K562 (cell line): ENCODE data around the gene FOXP3. TPM values are rescaled to one million over a fixed set of nuclear protein-coding genes. Genes with fewer than 3 reads are reported as not detected.
A peak's percentile ranks its signal among the peaks of the same experiment; 100 is the strongest.

Experiments used
- ATAC-seq: fragments of 200-7000 bp; cut with Tn5 transposase; 3 replicates; pipeline ENCODE4 v1.9.1; 2020; ENCODE audit warnings: moderate library complexity
- BruUV-seq: library from RNA; stranded (reverse); fragments of 400-500 nt; replicated peaks from 2 replicates; lab custom pipeline; 2021; lab: Mats Ljungman, UMichigan
- CTCF ChIA-PET: fragments of 300-600 bp; formaldehyde crosslinking; extraction: SDS; loops from one replicate; lab custom pipeline; 2021; ENCODE audit warnings: low intra/inter-chr PET ratio; lab: Yijun Ruan, JAX
- POLR2A ChIA-PET: fragments of 300-600, 350-650 bp; sonication (Branson Sonifier 250); formaldehyde crosslinking; extraction: SDS; loops from one replicate; lab custom pipeline; 2021; ENCODE audit warnings: antibody characterized with exemption, inconsistent platforms; lab: Yijun Ruan, JAX
- DNase-seq, 4 experiments: peaks; one replicate each; pipeline versions ENCODE4 v3.0.0 to v3.0.0-alpha.2; 2011 to 2018; ENCODE audit warnings: low spot score in 3 of 4, mixed read lengths in 3 of 4; ENCODE audit errors: extremely low read depth in 1 of 4
- FAIRE-seq: peaks from 2 replicates; lab custom pipeline; 2011; peaks lifted over from hg19 to GRCh38; lab: Jason Lieb, UNC
- H2AFZ ChIP-seq: 2 replicates; pipeline ENCODE4 v1.6.0; 2011; ENCODE audit warnings: low read depth, low read length, control low read depth, inconsistent platforms
- H3K27ac ChIP-seq: fragments of 200-600 bp; 3 replicates; pipeline ENCODE4 v1.8.0; 2011; ENCODE audit warnings: low read depth, mild to moderate bottlenecking, control low read depth, inconsistent platforms, low read length, moderate library complexity, mixed read lengths; ENCODE audit errors: extremely low read depth
- H3K27me3 ChIP-seq, 2 experiments: fragments of 300-600 bp in 1 of 2; 2 replicates in 1 of 2; 3 replicates in 1 of 2; pipeline versions ENCODE4 v1.6.0 to v1.8.0; 2011; ENCODE audit warnings: inconsistent platforms in 2 of 2, low read length in 2 of 2, mild to moderate bottlenecking in 1 of 2, mixed read lengths in 1 of 2, moderate library complexity in 1 of 2; ENCODE audit not compliant: control insufficient read depth in 2 of 2, insufficient read depth in 2 of 2
- H3K36me3 ChIP-seq: fragments of 300-600 bp; 3 replicates; pipeline ENCODE4 v1.8.0; 2011; ENCODE audit warnings: mild to moderate bottlenecking, low read length, inconsistent platforms; ENCODE audit not compliant: control insufficient read depth, insufficient read depth
- H3K4me1 ChIP-seq, 2 experiments: fragments of 200-600 bp in 1 of 2; replicated peaks in 1 of 2; 2 replicates in 1 of 2; 3 replicates in 1 of 2; pipeline versions ENCODE4 v1.5.1 to v1.8.0; 2011; ENCODE audit warnings: inconsistent platforms in 2 of 2, low read length in 2 of 2, mild to moderate bottlenecking in 1 of 2, mixed read lengths in 1 of 2, moderate library complexity in 1 of 2; ENCODE audit not compliant: control insufficient read depth in 2 of 2, insufficient read depth in 2 of 2
- H3K4me2 ChIP-seq: 2 replicates; pipeline ENCODE4 v1.6.1; 2011; ENCODE audit warnings: low read length, control low read depth, inconsistent platforms, mixed read lengths; ENCODE audit not compliant: insufficient read depth
- H3K4me3 ChIP-seq: fragments of 200-600 bp; sonication (generic), shearing (Covaris generic); 2 replicates; pipeline ENCODE4 v1.5.1; 2016; ENCODE audit warnings: control low read depth, inconsistent platforms
- H3K79me2 ChIP-seq: fragments of 200-600 bp; 3 replicates; pipeline ENCODE4 v1.8.0; 2011; ENCODE audit warnings: low read length, inconsistent platforms; ENCODE audit not compliant: control insufficient read depth, insufficient read depth
- H3K9ac ChIP-seq, 2 experiments: 2 replicates each; pipeline versions ENCODE4 v1.6.0 to v1.6.1; 2011; ENCODE audit warnings: low read depth in 2 of 2, low read length in 2 of 2, control low read depth in 1 of 2, inconsistent platforms in 1 of 2, mild to moderate bottlenecking in 1 of 2, mixed read lengths in 1 of 2; ENCODE audit not compliant: insufficient read depth in 1 of 2
- H3K9me1 ChIP-seq: one replicate; pipeline ENCODE4 v1.6.0; 2011; ENCODE audit warnings: inconsistent platforms, mild to moderate bottlenecking, low read length, moderate library complexity; ENCODE audit not compliant: control insufficient read depth, insufficient read depth
- H3K9me3 ChIP-seq: replicated peaks from 2 replicates; pipeline ENCODE4 v1.5.1; 2011; ENCODE audit warnings: low read depth, low read length, inconsistent platforms; ENCODE audit not compliant: control insufficient read depth, insufficient read depth
- H4K20me1 ChIP-seq: replicated peaks from 2 replicates; pipeline ENCODE4 v1.6.1; 2011; ENCODE audit warnings: low read length, inconsistent platforms, mixed read lengths; ENCODE audit not compliant: control insufficient read depth, insufficient read depth
- ZNF175 ChIP-seq: fragments of 200-800 bp; sonication (Bioruptor generic); IDR thresholded peaks from 2 replicates; pipeline ENCODE4 v1.6.1; 2016; ENCODE audit warnings: low read depth, mild to moderate bottlenecking, missing genetic modification characterization, missing compliant biosample characterization
- WGBS: fragments of 100-300 bp; shearing (Covaris generic); methylation state at CpG from one replicate; pipeline ENCODE4 v1.1.6; 2016; ENCODE audit warnings: low coverage, mixed read lengths; ENCODE audit not compliant: insufficient coverage; ENCODE audit errors: missing lambda C conversion rate; 5-methylcytosine and 5-hydroxymethylcytosine counted together
- in situ Hi-C: fragments of 300-500 bp; cut with MboI; formaldehyde crosslinking; loops from 4 replicates; pipeline ENCODE4 v1.15.0; 2018; ENCODE audit warnings: inconsistent platforms, mixed read lengths
- intact Hi-C: fragments of 100-400 bp; cut with micrococcal nuclease; formaldehyde crosslinking; loops from 2 replicates; pipeline ENCODE4 v1.14.2; 2022
- polyA plus RNA-seq, 8 experiments: library from polyadenylated mRNA; depleted of rRNA in 4 of 8; stranded (reverse) in 5 of 8; unstranded in 3 of 8; fragments of >200 nt; fragmentation: Nextera tagmentation in 2 of 8; fragmentation: Illumina TruSeq in 1 of 8; extraction: Ambion mirVana in 2 of 8; extraction: Trizol in 1 of 8; gene quantifications; 2 replicates each; pipeline versions ENCODE4 v1.2.1 to v1.2.3, GENCODE V29; 2011 to 2014; ENCODE audit warnings: inconsistent platforms in 1 of 8, missing spikeins in 1 of 8
- total RNA-seq, 7 experiments: library from RNA; depleted of rRNA in 6 of 7; stranded (reverse); fragments of >200 nt in 6 of 7; fragmentation: Illumina TruSeq in 2 of 7; extraction: Trizol in 2 of 7; gene quantifications; 2 replicates each; pipeline versions ENCODE4 v1.2.1 to v1.2.3, GENCODE V29; 2011 to 2021; ENCODE audit warnings: low replicate concordance in 1 of 7
- TF ChIP-seq, protein P1 (sequence below), 2 experiments: fragments of 450-650 bp in 1 of 2; sonication (generic) in 1 of 2; formaldehyde crosslinking in 1 of 2; IDR thresholded peaks in 1 of 2; conservative IDR thresholded peaks in 1 of 2; 2 replicates each; pipeline versions ENCODE4 v1.6.1 to v1.8.1; 2016 to 2023; ENCODE audit warnings: mild to moderate bottlenecking in 2 of 2, moderate library complexity in 2 of 2, inconsistent platforms in 1 of 2, missing genetic modification reagents in 1 of 2
- TF ChIP-seq, protein P2 (sequence below): fragments of 450-650 bp; IDR thresholded peaks from 2 replicates; pipeline ENCODE4 v1.6.1; 2016; ENCODE audit warnings: mild to moderate bottlenecking, moderate library complexity
- TF ChIP-seq, protein P3 (sequence below): fragments of 450-650 bp; IDR thresholded peaks from 2 replicates; pipeline ENCODE4 v1.6.1; 2017; ENCODE audit warnings: antibody characterized with exemption

Gene FOXP3
- total and polyA plus RNA-seq, 9 of the 15 experiments (the other 6 are each of a cell fraction or from before 2014, with no cell fraction given), result 0.04 to 0.24 (median 0.07) TPM; not detected in 4

DNA sequence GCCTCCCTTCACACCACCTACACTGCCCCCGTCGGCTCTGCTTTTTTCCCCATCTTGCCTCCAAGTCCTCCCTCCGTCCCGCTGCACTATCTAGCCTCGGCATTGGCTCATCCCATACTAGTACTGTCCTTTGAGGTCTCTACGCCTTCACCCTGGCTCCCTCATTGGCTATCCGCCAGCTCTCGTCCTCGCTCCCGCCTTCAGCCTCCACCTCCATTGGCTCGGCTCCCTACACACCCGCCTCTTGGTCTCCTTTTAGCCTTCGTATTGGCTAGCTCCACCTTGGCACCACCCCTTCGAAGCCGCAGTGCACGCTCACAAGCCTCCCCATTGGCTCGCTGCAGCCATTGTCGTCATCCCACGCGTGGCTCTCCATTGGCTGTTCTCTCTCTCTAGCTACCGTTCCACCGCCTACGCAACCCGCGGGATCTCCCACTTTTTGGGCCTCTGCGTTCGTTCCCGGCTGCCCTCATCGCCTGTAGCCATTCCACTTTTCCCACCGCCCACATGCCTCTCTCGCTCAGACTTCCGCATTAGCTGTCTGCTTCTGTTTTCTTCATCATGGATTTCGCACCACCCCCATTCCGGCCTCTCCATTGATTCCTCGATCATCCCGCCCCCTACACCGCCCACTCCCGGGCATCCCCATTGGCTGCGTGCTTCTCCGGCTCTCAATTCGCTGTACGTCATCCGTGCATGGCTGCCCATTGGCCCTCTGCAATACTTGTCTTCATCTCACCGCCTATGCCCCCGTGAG, 4.7 kb upstream of the FOXP3 start:
- Histone ChIP-seq H3K27ac (peak overlapping the region; percentile 95), H3K27me3 (no peaks in the 10 kb centered on the region), H2AFZ (peak overlapping the region; percentile 97), H3K4me3 (peak overlapping the region; percentile 54), H4K20me1 (no peaks in the 10 kb centered on the region), H3K9ac (peak overlapping the region; percentile 81 to 87), H3K79me2 (peaks cover 32% of the 10 kb centered on the region), H3K4me2 (peak overlapping the region; percentile 90), H3K36me3 (0 out of 3 replicates have a peak, but pooled peaks cover 3% of the 10 kb centered on the region), H3K4me1 (peaks cover 25 to 28% of the 10 kb centered on the region in 2 experiments; a peak in 4 of 5 replicates), H3K9me3 (no peaks in the 10 kb centered on the region), H3K9me1 (no peaks in the 10 kb centered on the region)
- peak; percentile 83 to 94 (median 89) for DNase-seq
- FAIRE-seq, result peak; percentile 99
- ChIA-PET CTCF (no interaction called here), POLR2A (interaction anchor here (0.6 to 1.7 kb wide), 5 partner anchors 14 to 675 kb away, joined by 3 read pairs; no protein-coding TSS in a partner anchor)
- intact Hi-C loops, result no loop called here
- in situ Hi-C loops, result no loop called here
- BruUV-seq, result no TSS peak
- WGBS, result 18% methylated on average over 35 of the region's 45 CpGs
- ATAC-seq, result peak; percentile 94
- TF ChIP-seq, protein P1, sequence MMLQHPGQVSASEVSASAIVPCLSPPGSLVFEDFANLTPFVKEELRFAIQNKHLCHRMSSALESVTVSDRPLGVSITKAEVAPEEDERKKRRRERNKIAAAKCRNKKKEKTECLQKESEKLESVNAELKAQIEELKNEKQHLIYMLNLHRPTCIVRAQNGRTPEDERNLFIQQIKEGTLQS (IDR thresholded peaks at IDR 0.05), result 0 out of 2 replicates have a peak, but pooled peaks have one; percentile 20
- TF ChIP-seq, protein P1 (CRISPR knock-in tag; conservative IDR thresholded peaks at IDR 0.05), result no peak
- TF ChIP-seq, protein P2, sequence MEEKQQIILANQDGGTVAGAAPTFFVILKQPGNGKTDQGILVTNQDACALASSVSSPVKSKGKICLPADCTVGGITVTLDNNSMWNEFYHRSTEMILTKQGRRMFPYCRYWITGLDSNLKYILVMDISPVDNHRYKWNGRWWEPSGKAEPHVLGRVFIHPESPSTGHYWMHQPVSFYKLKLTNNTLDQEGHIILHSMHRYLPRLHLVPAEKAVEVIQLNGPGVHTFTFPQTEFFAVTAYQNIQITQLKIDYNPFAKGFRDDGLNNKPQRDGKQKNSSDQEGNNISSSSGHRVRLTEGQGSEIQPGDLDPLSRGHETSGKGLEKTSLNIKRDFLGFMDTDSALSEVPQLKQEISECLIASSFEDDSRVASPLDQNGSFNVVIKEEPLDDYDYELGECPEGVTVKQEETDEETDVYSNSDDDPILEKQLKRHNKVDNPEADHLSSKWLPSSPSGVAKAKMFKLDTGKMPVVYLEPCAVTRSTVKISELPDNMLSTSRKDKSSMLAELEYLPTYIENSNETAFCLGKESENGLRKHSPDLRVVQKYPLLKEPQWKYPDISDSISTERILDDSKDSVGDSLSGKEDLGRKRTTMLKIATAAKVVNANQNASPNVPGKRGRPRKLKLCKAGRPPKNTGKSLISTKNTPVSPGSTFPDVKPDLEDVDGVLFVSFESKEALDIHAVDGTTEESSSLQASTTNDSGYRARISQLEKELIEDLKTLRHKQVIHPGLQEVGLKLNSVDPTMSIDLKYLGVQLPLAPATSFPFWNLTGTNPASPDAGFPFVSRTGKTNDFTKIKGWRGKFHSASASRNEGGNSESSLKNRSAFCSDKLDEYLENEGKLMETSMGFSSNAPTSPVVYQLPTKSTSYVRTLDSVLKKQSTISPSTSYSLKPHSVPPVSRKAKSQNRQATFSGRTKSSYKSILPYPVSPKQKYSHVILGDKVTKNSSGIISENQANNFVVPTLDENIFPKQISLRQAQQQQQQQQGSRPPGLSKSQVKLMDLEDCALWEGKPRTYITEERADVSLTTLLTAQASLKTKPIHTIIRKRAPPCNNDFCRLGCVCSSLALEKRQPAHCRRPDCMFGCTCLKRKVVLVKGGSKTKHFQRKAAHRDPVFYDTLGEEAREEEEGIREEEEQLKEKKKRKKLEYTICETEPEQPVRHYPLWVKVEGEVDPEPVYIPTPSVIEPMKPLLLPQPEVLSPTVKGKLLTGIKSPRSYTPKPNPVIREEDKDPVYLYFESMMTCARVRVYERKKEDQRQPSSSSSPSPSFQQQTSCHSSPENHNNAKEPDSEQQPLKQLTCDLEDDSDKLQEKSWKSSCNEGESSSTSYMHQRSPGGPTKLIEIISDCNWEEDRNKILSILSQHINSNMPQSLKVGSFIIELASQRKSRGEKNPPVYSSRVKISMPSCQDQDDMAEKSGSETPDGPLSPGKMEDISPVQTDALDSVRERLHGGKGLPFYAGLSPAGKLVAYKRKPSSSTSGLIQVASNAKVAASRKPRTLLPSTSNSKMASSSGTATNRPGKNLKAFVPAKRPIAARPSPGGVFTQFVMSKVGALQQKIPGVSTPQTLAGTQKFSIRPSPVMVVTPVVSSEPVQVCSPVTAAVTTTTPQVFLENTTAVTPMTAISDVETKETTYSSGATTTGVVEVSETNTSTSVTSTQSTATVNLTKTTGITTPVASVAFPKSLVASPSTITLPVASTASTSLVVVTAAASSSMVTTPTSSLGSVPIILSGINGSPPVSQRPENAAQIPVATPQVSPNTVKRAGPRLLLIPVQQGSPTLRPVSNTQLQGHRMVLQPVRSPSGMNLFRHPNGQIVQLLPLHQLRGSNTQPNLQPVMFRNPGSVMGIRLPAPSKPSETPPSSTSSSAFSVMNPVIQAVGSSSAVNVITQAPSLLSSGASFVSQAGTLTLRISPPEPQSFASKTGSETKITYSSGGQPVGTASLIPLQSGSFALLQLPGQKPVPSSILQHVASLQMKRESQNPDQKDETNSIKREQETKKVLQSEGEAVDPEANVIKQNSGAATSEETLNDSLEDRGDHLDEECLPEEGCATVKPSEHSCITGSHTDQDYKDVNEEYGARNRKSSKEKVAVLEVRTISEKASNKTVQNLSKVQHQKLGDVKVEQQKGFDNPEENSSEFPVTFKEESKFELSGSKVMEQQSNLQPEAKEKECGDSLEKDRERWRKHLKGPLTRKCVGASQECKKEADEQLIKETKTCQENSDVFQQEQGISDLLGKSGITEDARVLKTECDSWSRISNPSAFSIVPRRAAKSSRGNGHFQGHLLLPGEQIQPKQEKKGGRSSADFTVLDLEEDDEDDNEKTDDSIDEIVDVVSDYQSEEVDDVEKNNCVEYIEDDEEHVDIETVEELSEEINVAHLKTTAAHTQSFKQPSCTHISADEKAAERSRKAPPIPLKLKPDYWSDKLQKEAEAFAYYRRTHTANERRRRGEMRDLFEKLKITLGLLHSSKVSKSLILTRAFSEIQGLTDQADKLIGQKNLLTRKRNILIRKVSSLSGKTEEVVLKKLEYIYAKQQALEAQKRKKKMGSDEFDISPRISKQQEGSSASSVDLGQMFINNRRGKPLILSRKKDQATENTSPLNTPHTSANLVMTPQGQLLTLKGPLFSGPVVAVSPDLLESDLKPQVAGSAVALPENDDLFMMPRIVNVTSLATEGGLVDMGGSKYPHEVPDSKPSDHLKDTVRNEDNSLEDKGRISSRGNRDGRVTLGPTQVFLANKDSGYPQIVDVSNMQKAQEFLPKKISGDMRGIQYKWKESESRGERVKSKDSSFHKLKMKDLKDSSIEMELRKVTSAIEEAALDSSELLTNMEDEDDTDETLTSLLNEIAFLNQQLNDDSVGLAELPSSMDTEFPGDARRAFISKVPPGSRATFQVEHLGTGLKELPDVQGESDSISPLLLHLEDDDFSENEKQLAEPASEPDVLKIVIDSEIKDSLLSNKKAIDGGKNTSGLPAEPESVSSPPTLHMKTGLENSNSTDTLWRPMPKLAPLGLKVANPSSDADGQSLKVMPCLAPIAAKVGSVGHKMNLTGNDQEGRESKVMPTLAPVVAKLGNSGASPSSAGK, result peak; percentile 57
- TF ChIP-seq ZNF175 (CRISPR knock-in tag), result 0 out of 2 replicates have a peak, but pooled peaks have one; percentile 39
- TF ChIP-seq, protein P3, sequence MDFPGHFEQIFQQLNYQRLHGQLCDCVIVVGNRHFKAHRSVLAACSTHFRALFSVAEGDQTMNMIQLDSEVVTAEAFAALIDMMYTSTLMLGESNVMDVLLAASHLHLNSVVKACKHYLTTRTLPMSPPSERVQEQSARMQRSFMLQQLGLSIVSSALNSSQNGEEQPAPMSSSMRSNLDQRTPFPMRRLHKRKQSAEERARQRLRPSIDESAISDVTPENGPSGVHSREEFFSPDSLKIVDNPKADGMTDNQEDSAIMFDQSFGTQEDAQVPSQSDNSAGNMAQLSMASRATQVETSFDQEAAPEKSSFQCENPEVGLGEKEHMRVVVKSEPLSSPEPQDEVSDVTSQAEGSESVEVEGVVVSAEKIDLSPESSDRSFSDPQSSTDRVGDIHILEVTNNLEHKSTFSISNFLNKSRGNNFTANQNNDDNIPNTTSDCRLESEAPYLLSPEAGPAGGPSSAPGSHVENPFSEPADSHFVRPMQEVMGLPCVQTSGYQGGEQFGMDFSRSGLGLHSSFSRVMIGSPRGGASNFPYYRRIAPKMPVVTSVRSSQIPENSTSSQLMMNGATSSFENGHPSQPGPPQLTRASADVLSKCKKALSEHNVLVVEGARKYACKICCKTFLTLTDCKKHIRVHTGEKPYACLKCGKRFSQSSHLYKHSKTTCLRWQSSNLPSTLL, result peak; percentile 67
